ENCODE results near the gene ELF5. TPM values are rescaled to one million over a fixed set of nuclear protein-coding genes. Genes with fewer than 3 reads are reported as not detected.

The ELF5 gene
- total and polyA plus RNA-seq, 4 donors: 0.06 to 0.37 (median 0.08) TPM; not detected in 1

GRCh38 chr11:34437224-34438125 is 76.1 kb downstream of the ELF5 start:
- Histone ChIP-seq H3K4me3 (ENCODE audit: low read depth in 1 of 3, low read length in 3 of 3) (peak overlapping the region; percentile 69 to 94 (median 75)), H3K9me3 (ENCODE audit: control insufficient read depth in 4 of 4, low read length in 3 of 4) (no peaks in the 10 kb centered on the region), H3K4me1 (ENCODE audit: control insufficient read depth in 4 of 4, insufficient read depth in 4 of 4, low read length in 3 of 4) (peaks cover 4 to 52% (median 36%) of the 10 kb centered on the region in 4 donors), H3K9ac (ENCODE audit: low read depth in 1 of 2, low read length in 2 of 2) (peak overlapping the region in 1 of 2 donors; percentile 81), H3K27me3 (ENCODE audit: control insufficient read depth in 4 of 4, insufficient read depth in 4 of 4, low read length in 3 of 4) (no peaks in the 10 kb centered on the region), H3K36me3 (ENCODE audit: control insufficient read depth in 4 of 4, insufficient read depth in 3 of 4, low read depth in 1 of 4, low read length in 3 of 4) (peaks cover 0 to 3% (median 0%) of the 10 kb centered on the region in 4 donors), H3K27ac (ENCODE audit: low read depth in 1 of 2, low read length in 2 of 2) (peak overlapping the region in 1 of 2 donors; percentile 42)
- peak; percentile 37 for TF ChIP-seq SP1 (IDR thresholded peaks at IDR 0.05)
- peak; percentile 36 for TF ChIP-seq MAX (IDR thresholded peaks at IDR 0.05)
- TF ChIP-seq JUND (IDR thresholded peaks at IDR 0.05): peak in 1 of 2 donors; percentile 28
- TF ChIP-seq YY1 (IDR thresholded peaks at IDR 0.05): peak; percentile 10
- no peak for TF ChIP-seq NR2F2 (IDR thresholded peaks at IDR 0.05)
- TF ChIP-seq RXRA (IDR thresholded peaks at IDR 0.05): peak in 1 of 2 donors; percentile 51
- peak; percentile 65 for TF ChIP-seq HNF4A (conservative IDR thresholded peaks at IDR 0.05)
- TF ChIP-seq TAF1 (conservative IDR thresholded peaks at IDR 0.05): no peak
- TF ChIP-seq FOXA2 (IDR thresholded peaks at IDR 0.05): peak; percentile 52
- no peak for TF ChIP-seq ATF3 (IDR thresholded peaks at IDR 0.05)
- TF ChIP-seq RAD21 (IDR thresholded peaks at IDR 0.05): no peak
- TF ChIP-seq ZBTB33 (IDR thresholded peaks at IDR 0.05): no peak
- TF ChIP-seq GABPA (IDR thresholded peaks at IDR 0.05 in 1 of 2, conservative IDR thresholded peaks at IDR 0.05 in 1 of 2): no peak
- TF ChIP-seq EGR1 (IDR thresholded peaks at IDR 0.05; ENCODE audit: low read depth in 2 of 2): no peak
- no peak for TF ChIP-seq REST (IDR thresholded peaks at IDR 0.05)
- peak; percentile 26 for TF ChIP-seq HNF4G (IDR thresholded peaks at IDR 0.05)
- TF ChIP-seq CTCF (IDR thresholded peaks at IDR 0.05; ENCODE audit: low read depth, low read length, missing input control): no peak
- TF ChIP-seq FOXA1 (IDR thresholded peaks at IDR 0.05): no peak
- no peak for DNase-seq (ENCODE audit: low spot score)
- 39% methylated on average over 2 of the region's 2 CpGs for WGBS
